ENCODE measurements around the gene TFIP11. TPM values are rescaled to one million over a fixed set of nuclear protein-coding genes. Genes with fewer than 3 reads are reported as not detected.

TFIP11 gene
- total and polyA plus RNA-seq, 10 of the 15 experiments (the other 5 are each of a cell fraction or from before 2014, with no cell fraction given): 14.2 to 43.3 (median 31.9) TPM

- TF ChIP-seq YY1 (IDR thresholded peaks at IDR 0.05; ENCODE audit: low read depth, low read length): peak; percentile 90
- peak; percentile 78; the same call in 1 of the 2 replicates for TF ChIP-seq SMAD5 (IDR thresholded peaks at IDR 0.05; ENCODE audit: low read depth)
- TF ChIP-seq MYB (IDR thresholded peaks at IDR 0.05; ENCODE audit: borderline replicate concordance, low read depth, low read length): no peak
- TF ChIP-seq SIX5 (IDR thresholded peaks at IDR 0.05; ENCODE audit: low read depth, low read length, severe bottlenecking): peak; percentile 65
- peak; percentile 50; the same call in 1 of the 3 replicates for TF ChIP-seq POU2F2 (IDR thresholded peaks at IDR 0.05; ENCODE audit: borderline replicate concordance, low read depth, low read length)
- peak; percentile 83 for TF ChIP-seq CBFB (IDR thresholded peaks at IDR 0.05; ENCODE audit: low read depth)
- TF ChIP-seq RFX5 (IDR thresholded peaks at IDR 0.05; ENCODE audit: low read depth, low read length): peak; percentile 37; the same call in 1 of the 2 replicates
- no peak for TF ChIP-seq ZSCAN29 (IDR thresholded peaks at IDR 0.05)
- TF ChIP-seq TCF7 (IDR thresholded peaks at IDR 0.05; ENCODE audit: borderline replicate concordance): no peak
- TF ChIP-seq, protein P1, sequence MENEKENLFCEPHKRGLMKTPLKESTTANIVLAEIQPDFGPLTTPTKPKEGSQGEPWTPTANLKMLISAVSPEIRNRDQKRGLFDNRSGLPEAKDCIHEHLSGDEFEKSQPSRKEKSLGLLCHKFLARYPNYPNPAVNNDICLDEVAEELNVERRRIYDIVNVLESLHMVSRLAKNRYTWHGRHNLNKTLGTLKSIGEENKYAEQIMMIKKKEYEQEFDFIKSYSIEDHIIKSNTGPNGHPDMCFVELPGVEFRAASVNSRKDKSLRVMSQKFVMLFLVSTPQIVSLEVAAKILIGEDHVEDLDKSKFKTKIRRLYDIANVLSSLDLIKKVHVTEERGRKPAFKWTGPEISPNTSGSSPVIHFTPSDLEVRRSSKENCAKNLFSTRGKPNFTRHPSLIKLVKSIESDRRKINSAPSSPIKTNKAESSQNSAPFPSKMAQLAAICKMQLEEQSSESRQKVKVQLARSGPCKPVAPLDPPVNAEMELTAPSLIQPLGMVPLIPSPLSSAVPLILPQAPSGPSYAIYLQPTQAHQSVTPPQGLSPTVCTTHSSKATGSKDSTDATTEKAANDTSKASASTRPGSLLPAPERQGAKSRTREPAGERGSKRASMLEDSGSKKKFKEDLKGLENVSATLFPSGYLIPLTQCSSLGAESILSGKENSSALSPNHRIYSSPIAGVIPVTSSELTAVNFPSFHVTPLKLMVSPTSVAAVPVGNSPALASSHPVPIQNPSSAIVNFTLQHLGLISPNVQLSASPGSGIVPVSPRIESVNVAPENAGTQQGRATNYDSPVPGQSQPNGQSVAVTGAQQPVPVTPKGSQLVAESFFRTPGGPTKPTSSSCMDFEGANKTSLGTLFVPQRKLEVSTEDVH (IDR thresholded peaks at IDR 0.05; ENCODE audit: low read depth, partially characterized antibody): peak; percentile 92
- TF ChIP-seq, protein P2, sequence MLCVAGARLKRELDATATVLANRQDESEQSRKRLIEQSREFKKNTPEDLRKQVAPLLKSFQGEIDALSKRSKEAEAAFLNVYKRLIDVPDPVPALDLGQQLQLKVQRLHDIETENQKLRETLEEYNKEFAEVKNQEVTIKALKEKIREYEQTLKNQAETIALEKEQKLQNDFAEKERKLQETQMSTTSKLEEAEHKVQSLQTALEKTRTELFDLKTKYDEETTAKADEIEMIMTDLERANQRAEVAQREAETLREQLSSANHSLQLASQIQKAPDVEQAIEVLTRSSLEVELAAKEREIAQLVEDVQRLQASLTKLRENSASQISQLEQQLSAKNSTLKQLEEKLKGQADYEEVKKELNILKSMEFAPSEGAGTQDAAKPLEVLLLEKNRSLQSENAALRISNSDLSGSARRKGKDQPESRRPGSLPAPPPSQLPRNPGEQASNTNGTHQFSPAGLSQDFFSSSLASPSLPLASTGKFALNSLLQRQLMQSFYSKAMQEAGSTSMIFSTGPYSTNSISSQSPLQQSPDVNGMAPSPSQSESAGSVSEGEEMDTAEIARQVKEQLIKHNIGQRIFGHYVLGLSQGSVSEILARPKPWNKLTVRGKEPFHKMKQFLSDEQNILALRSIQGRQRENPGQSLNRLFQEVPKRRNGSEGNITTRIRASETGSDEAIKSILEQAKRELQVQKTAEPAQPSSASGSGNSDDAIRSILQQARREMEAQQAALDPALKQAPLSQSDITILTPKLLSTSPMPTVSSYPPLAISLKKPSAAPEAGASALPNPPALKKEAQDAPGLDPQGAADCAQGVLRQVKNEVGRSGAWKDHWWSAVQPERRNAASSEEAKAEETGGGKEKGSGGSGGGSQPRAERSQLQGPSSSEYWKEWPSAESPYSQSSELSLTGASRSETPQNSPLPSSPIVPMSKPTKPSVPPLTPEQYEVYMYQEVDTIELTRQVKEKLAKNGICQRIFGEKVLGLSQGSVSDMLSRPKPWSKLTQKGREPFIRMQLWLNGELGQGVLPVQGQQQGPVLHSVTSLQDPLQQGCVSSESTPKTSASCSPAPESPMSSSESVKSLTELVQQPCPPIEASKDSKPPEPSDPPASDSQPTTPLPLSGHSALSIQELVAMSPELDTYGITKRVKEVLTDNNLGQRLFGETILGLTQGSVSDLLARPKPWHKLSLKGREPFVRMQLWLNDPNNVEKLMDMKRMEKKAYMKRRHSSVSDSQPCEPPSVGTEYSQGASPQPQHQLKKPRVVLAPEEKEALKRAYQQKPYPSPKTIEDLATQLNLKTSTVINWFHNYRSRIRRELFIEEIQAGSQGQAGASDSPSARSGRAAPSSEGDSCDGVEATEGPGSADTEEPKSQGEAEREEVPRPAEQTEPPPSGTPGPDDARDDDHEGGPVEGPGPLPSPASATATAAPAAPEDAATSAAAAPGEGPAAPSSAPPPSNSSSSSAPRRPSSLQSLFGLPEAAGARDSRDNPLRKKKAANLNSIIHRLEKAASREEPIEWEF (IDR thresholded peaks at IDR 0.05; ENCODE audit: insufficient replicate concordance, low read depth, low read length): no peak
- no peak for TF ChIP-seq CEBPB (IDR thresholded peaks at IDR 0.05; ENCODE audit: borderline replicate concordance in 1 of 2, low read depth in 2 of 2, low read length in 2 of 2)
- no peak for TF ChIP-seq TCF3 (IDR thresholded peaks at IDR 0.05; ENCODE audit: borderline replicate concordance, insufficient read depth, low read depth, low read length)
- peak; percentile 51 for TF ChIP-seq PKNOX1 (IDR thresholded peaks at IDR 0.05)
- TF ChIP-seq SMARCA5 (IDR thresholded peaks at IDR 0.05): no peak
- TF ChIP-seq BMI1 (IDR thresholded peaks at IDR 0.05; ENCODE audit: borderline replicate concordance): peak; percentile 90
- TF ChIP-seq SREBF2 (IDR thresholded peaks at IDR 0.05; ENCODE audit: low read length): peak; percentile 59; the same call in 1 of the 2 replicates
- TF ChIP-seq, protein P3, sequence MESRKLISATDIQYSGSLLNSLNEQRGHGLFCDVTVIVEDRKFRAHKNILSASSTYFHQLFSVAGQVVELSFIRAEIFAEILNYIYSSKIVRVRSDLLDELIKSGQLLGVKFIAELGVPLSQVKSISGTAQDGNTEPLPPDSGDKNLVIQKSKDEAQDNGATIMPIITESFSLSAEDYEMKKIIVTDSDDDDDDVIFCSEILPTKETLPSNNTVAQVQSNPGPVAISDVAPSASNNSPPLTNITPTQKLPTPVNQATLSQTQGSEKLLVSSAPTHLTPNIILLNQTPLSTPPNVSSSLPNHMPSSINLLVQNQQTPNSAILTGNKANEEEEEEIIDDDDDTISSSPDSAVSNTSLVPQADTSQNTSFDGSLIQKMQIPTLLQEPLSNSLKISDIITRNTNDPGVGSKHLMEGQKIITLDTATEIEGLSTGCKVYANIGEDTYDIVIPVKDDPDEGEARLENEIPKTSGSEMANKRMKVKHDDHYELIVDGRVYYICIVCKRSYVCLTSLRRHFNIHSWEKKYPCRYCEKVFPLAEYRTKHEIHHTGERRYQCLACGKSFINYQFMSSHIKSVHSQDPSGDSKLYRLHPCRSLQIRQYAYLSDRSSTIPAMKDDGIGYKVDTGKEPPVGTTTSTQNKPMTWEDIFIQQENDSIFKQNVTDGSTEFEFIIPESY (IDR thresholded peaks at IDR 0.05): no peak
- TF ChIP-seq RB1 (IDR thresholded peaks at IDR 0.05; ENCODE audit: borderline replicate concordance): peak; percentile 81; the same call in 1 of the 2 replicates
- peak in 1 of 2 experiments; percentile 83; a peak in 2 of 4 replicates for TF ChIP-seq SRF (IDR thresholded peaks at IDR 0.05; ENCODE audit: low read depth in 2 of 2, low read length in 2 of 2)
Measured at GRCh38 chr22:26512149-26512793, at the start of gene TFIP11 (continued).

All from GM12878 (cell line).